HG03039 (cell line): ENCODE measurements around the gene IL17RD.
"Not testable (repeated sequence)": the region's sequence is repeated elsewhere in the genome, so short reads cannot be mapped to it uniquely, and the experiment has no call there.

Source experiments
- ATAC-seq: cut with Tn5 transposase; IDR thresholded peaks from one replicate; pipeline ENCODE4 v1.9.1; 2021; ENCODE audit warnings: mild to moderate bottlenecking, moderate library complexity; ENCODE audit not compliant: unreplicated experiment

Gene IL17RD

GRCh38 chr3:57094575-57094974 lies 70.6 kb downstream of the IL17RD start:
- no peak for ATAC-seq

- ATAC-seq: no peak
These were observed 71.1 kb downstream of the IL17RD start for GRCh38 chr3:57093971-57094535.

- ATAC-seq: no peak
These were observed 71.7 kb downstream of the IL17RD start for GRCh38 chr3:57093489-57093888.

GRCh38 chr3:57091521-57092273 lies 73.5 kb downstream of the IL17RD start:
- no peak for ATAC-seq

- ATAC-seq: no peak
These were observed 76.1 kb downstream of the IL17RD start for GRCh38 chr3:57089043-57089442.

- no peak for ATAC-seq
These were observed 76.7 kb downstream of the IL17RD start for GRCh38 chr3:57088503-57088902.

- ATAC-seq: no peak
These were observed 77.6 kb downstream of the IL17RD start for GRCh38 chr3:57087361-57088092.

- no peak for ATAC-seq
These were observed 79.0 kb downstream of the IL17RD start for GRCh38 chr3:57086201-57086600.

- ATAC-seq: no peak
These were observed 79.9 kb downstream of the IL17RD start for GRCh38 chr3:57085211-57085610.

- ATAC-seq: not testable (repeated sequence)
These were observed 81.7 kb downstream of the IL17RD start for GRCh38 chr3:57083266-57083995.

GRCh38 chr3:57082481-57082880 lies 82.7 kb downstream of the IL17RD start:
- ATAC-seq: no peak

GRCh38 chr3:57081173-57081572 lies 84.0 kb downstream of the IL17RD start:
- ATAC-seq: no peak

- no peak for ATAC-seq
These were observed 85.0 kb downstream of the IL17RD start for GRCh38 chr3:57080171-57080570.

GRCh38 chr3:57079474-57079831 lies 85.7 kb downstream of the IL17RD start:
- ATAC-seq: no peak

- ATAC-seq: no peak
These were observed 86.3 kb downstream of the IL17RD start for GRCh38 chr3:57078635-57079473.

- no peak for ATAC-seq
These were observed 86.9 kb downstream of the IL17RD start for GRCh38 chr3:57078344-57078634.

- ATAC-seq: no peak
These were observed 87.4 kb downstream of the IL17RD start for GRCh38 chr3:57077630-57078343.

GRCh38 chr3:57076422-57076951 lies 88.7 kb downstream of the IL17RD start:
- ATAC-seq: no peak

- no peak for ATAC-seq
These were observed 91.0 kb downstream of the IL17RD start for GRCh38 chr3:57074135-57074534.

- ATAC-seq: no peak
These were observed 91.5 kb downstream of the IL17RD start for GRCh38 chr3:57073628-57074027.
